Testis (tissue), 2 donors: ENCODE measurements around the gene NRP2.

Experiments used
- POLR2A ChIP-seq: fragments of 450-650 bp; IDR thresholded peaks from one replicate; pipeline ENCODE4 v1.6.1; 2017; ENCODE audit warnings: antibody characterized with exemption, mild to moderate bottlenecking, moderate library complexity
- TF ChIP-seq, protein P1 (sequence below), 3 experiments: fragments of 450-650 bp in 2 of 3; fragments of 200-600 bp in 1 of 3; sonication (generic) in 1 of 3; IDR thresholded peaks; one replicate each; pipeline ENCODE4 v1.5.1; 2016 to 2019; ENCODE audit warnings: antibody characterized with exemption in 3 of 3, mild to moderate bottlenecking in 2 of 3, moderate library complexity in 1 of 3

DNA sequence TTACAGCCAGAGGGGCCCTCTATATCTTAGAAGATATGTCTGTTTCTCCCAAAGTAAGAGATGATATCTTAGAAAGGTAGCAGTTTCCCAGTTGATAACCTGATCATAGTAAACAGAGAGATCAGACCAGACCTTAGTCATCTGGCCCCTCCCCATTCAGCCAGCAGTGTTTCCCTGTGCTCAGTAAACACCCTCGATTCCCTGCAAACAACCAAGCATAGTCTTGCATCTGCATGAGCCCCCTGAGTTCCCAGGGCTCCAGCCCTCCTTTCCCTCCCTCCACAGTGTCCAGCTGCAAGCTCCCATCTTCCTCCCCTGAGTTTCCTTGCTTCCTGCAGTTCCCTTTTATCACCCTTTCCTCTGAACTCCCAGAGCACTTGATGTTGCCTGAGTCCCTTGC lies 20.3 kb downstream of the NRP2 start:
- TF ChIP-seq, protein P1, sequence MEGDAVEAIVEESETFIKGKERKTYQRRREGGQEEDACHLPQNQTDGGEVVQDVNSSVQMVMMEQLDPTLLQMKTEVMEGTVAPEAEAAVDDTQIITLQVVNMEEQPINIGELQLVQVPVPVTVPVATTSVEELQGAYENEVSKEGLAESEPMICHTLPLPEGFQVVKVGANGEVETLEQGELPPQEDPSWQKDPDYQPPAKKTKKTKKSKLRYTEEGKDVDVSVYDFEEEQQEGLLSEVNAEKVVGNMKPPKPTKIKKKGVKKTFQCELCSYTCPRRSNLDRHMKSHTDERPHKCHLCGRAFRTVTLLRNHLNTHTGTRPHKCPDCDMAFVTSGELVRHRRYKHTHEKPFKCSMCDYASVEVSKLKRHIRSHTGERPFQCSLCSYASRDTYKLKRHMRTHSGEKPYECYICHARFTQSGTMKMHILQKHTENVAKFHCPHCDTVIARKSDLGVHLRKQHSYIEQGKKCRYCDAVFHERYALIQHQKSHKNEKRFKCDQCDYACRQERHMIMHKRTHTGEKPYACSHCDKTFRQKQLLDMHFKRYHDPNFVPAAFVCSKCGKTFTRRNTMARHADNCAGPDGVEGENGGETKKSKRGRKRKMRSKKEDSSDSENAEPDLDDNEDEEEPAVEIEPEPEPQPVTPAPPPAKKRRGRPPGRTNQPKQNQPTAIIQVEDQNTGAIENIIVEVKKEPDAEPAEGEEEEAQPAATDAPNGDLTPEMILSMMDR (IDR thresholded peaks at IDR 0.05) = no peak
- TF ChIP-seq POLR2A = no peak
